ENCODE data around the gene LPAR2.

- TF ChIP-seq POLR2AphosphoS5 (IDR thresholded peaks at IDR 0.05; ENCODE audit: insufficient read depth, low read depth, low read length) (no peak), CTCF (IDR thresholded peaks at IDR 0.05; ENCODE audit: extremely low read depth in 1 of 2, insufficient read depth in 1 of 2, low read depth in 1 of 2, low read length in 2 of 2) (no peak), MAX (IDR thresholded peaks at IDR 0.05; ENCODE audit: insufficient read depth, insufficient read length) (no peak), POLR2A (IDR thresholded peaks at IDR 0.05; ENCODE audit: low read depth, low read length) (no peak), FOS (IDR thresholded peaks at IDR 0.05; ENCODE audit: borderline replicate concordance, insufficient read depth, low read length) (no peak), EZH2 (IDR thresholded peaks at IDR 0.05; ENCODE audit: borderline replicate concordance, low read depth, low read length, severe bottlenecking) (no peak), GATA2 (IDR thresholded peaks at IDR 0.05; ENCODE audit: insufficient read depth, insufficient read length, low read depth, low read length) (no peak)
Observed at GRCh38 chr19:19672816-19673215, 44.8 kb upstream of the LPAR2 start.

All from endothelial cell of umbilical vein (primary cell).